ENCODE measurements around the gene MCF2L. TPM values are rescaled to one million over a fixed set of nuclear protein-coding genes. Genes with fewer than 3 reads are reported as not detected.

The MCF2L gene
- total RNA-seq, 6 experiments from 2014 or later, result 9.6 to 18.4 (median 11.7) TPM

GRCh38 chr13:113035213-113035800 is 66.3 kb downstream of the MCF2L start:
- DNase-seq (no peak), ATAC-seq (peak; percentile 4 to 38 (median 36))
- Histone ChIP-seq H3K4me1 (peaks cover 0 to 5% (median 0%) of the 10 kb centered on the region in 4 donors), H3K27me3 (no peaks in the 10 kb centered on the region), H3K36me3 (no peaks in the 10 kb centered on the region), H3K9me3 (no peaks in the 10 kb centered on the region), H3K4me3 (no peak overlapping the region), H3K27ac (no peak overlapping the region)
- 36% methylated on average over 8 of the region's 20 CpGs for WGBS (ENCODE audit: insufficient coverage, low coverage, low lambda C conversion rate, missing lambda C conversion rate)
- TF ChIP-seq POLR2A (IDR thresholded peaks at IDR 0.05) (no peak), CTCF (IDR thresholded peaks at IDR 0.05) (no peak)
- intact Hi-C loops (cut with DNase I), result no loop called here

- intact Hi-C loops (cut with DNase I), result no loop called here
- Histone ChIP-seq H3K36me3 (no peaks in the 10 kb centered on the region), H3K27me3 (no peaks in the 10 kb centered on the region), H3K27ac (no peak overlapping the region), H3K4me3 (no peak overlapping the region), H3K9me3 (no peaks in the 10 kb centered on the region), H3K4me1 (peaks cover 0 to 5% (median 0%) of the 10 kb centered on the region in 4 donors)
- no peak for ATAC-seq
- TF ChIP-seq POLR2A (IDR thresholded peaks at IDR 0.05) (no peak), CTCF (IDR thresholded peaks at IDR 0.05) (no peak)
- no peak for DNase-seq
- no CpG with 5 or more reads among the region's 14 CpGs for WGBS (ENCODE audit: insufficient coverage, low coverage, low lambda C conversion rate, missing lambda C conversion rate)
Measured at GRCh38 chr13:113036401-113036800, 67.4 kb downstream of the MCF2L start.

- intact Hi-C loops (cut with DNase I), result loop anchor here in 1 of 2 donors (10.0 kb wide), 1 partner anchor 55 kb away; no protein-coding TSS in a partner anchor
- 50% methylated on average over 2 of the region's 8 CpGs for WGBS (ENCODE audit: insufficient coverage, low coverage, low lambda C conversion rate, missing lambda C conversion rate)
- no peak for DNase-seq
Measured at GRCh38 chr13:113040031-113040430, 71.0 kb downstream of the MCF2L start.

GRCh38 chr13:113040597-113041292 is 71.7 kb downstream of the MCF2L start:
- Histone ChIP-seq H3K4me3 (no peak overlapping the region), H3K36me3 (no peaks in the 10 kb centered on the region), H3K4me1 (no peaks in the 10 kb centered on the region), H3K27ac (no peak overlapping the region), H3K9me3 (no peaks in the 10 kb centered on the region), H3K27me3 (no peaks in the 10 kb centered on the region)
- DNase-seq, result no peak
- ATAC-seq, result no peak
- 55% methylated on average over 4 of the region's 13 CpGs for WGBS (ENCODE audit: insufficient coverage, low coverage, low lambda C conversion rate, missing lambda C conversion rate)
- intact Hi-C loops (cut with DNase I), result loop anchor here in 1 of 2 donors (10.0 kb wide), 1 partner anchor 54 kb away; no protein-coding TSS in a partner anchor
- TF ChIP-seq CTCF (IDR thresholded peaks at IDR 0.05) (no peak), POLR2A (IDR thresholded peaks at IDR 0.05) (no peak)

More at GRCh38 chr13:113040031-113040430, 71.0 kb downstream of the MCF2L start:
- no peaks in the 10 kb centered on the region for H3K36me3 ChIP-seq
- H3K4me3 ChIP-seq, result no peak overlapping the region
- H3K4me1 ChIP-seq, result peaks cover 0 to 5% (median 0%) of the 10 kb centered on the region in 4 donors
- TF ChIP-seq POLR2A (IDR thresholded peaks at IDR 0.05), result no peak
- TF ChIP-seq CTCF (IDR thresholded peaks at IDR 0.05), result no peak
- H3K27ac ChIP-seq, result no peak overlapping the region
- no peak for ATAC-seq
- H3K9me3 ChIP-seq, result no peaks in the 10 kb centered on the region
- no peaks in the 10 kb centered on the region for H3K27me3 ChIP-seq
